HepG2 (cell line): ENCODE measurements around the gene PLCB1. TPM values are rescaled to one million over a fixed set of nuclear protein-coding genes. Genes with fewer than 3 reads are reported as not detected.

Experiments
- DZIP1 ChIP-seq: sonication (generic); formaldehyde crosslinking; IDR thresholded peaks from 2 replicates; pipeline ENCODE4 v1.5.0; 2020; ENCODE audit warnings: mild to moderate bottlenecking, missing genetic modification reagents
- FOSL2 ChIP-seq: sonication (generic); formaldehyde crosslinking; IDR thresholded peaks from 2 replicates; pipeline ENCODE4 v1.4.0; 2020; ENCODE audit warnings: missing genetic modification reagents
- KIAA2018 ChIP-seq: sonication (generic); formaldehyde crosslinking; IDR thresholded peaks from 2 replicates; pipeline ENCODE4 v1.5.0; 2020; ENCODE audit warnings: mild to moderate bottlenecking, missing genetic modification reagents, borderline replicate concordance
- LCORL ChIP-seq, 2 experiments: fragments of 450-650 bp in 1 of 2; sonication (generic) in 1 of 2; formaldehyde crosslinking in 1 of 2; IDR thresholded peaks; 2 replicates each; pipeline versions ENCODE4 v1.5.0 to v1.6.1; 2017 to 2020; ENCODE audit warnings: antibody characterized with exemption in 1 of 2, missing genetic modification reagents in 1 of 2
- MIER3 ChIP-seq: IDR thresholded peaks from 2 replicates; pipeline ENCODE4 v1.6.1; 2016; ENCODE audit warnings: missing compliant biosample characterization, borderline replicate concordance
- MXD4 ChIP-seq: IDR thresholded peaks from 2 replicates; pipeline ENCODE4 v1.6.1; 2016; ENCODE audit warnings: mild to moderate bottlenecking, missing biosample characterization, missing genetic modification reagents
- NFKBIZ ChIP-seq: IDR thresholded peaks from 2 replicates; pipeline ENCODE4 v1.6.1; 2018; ENCODE audit warnings: missing genetic modification reagents, missing compliant biosample characterization
- TCF7 ChIP-seq: sonication (generic); IDR thresholded peaks from 2 replicates; pipeline ENCODE4 v1.6.1; 2016; ENCODE audit warnings: antibody characterized with exemption, low read depth
- TP53 ChIP-seq: sonication (generic); formaldehyde crosslinking; conservative IDR thresholded peaks from 2 replicates; pipeline ENCODE4 v1.4.0; 2020; ENCODE audit warnings: missing genetic modification reagents
- TSC22D2 ChIP-seq: sonication (generic); formaldehyde crosslinking; IDR thresholded peaks from 2 replicates; pipeline ENCODE4 v1.5.1; 2020; ENCODE audit warnings: missing genetic modification reagents, mild to moderate bottlenecking, borderline replicate concordance
- ZBTB39 ChIP-seq: sonication (generic); formaldehyde crosslinking; IDR thresholded peaks from 2 replicates; pipeline ENCODE4 v1.5.0; 2020; ENCODE audit warnings: missing genetic modification reagents
- ZNF224 ChIP-seq: sonication (generic); formaldehyde crosslinking; IDR thresholded peaks from 2 replicates; pipeline ENCODE4 v1.5.0; 2020; ENCODE audit warnings: mild to moderate bottlenecking, missing genetic modification reagents
- ZNF503 ChIP-seq: sonication (generic); formaldehyde crosslinking; IDR thresholded peaks from 2 replicates; pipeline ENCODE4 v1.4.0; 2020; ENCODE audit warnings: missing genetic modification reagents
- polyA plus RNA-seq, 8 experiments: library from polyadenylated mRNA; depleted of rRNA in 3 of 8; stranded (reverse) in 7 of 8; unstranded in 1 of 8; fragments of >200 nt; fragmentation: Illumina TruSeq in 4 of 8; extraction: Trizol in 4 of 8; gene quantifications; 2 replicates each; pipeline versions ENCODE4 v1.2.1 to v1.2.3, GENCODE V29; 2011 to 2016; ENCODE audit warnings: low read depth in 4 of 8, missing spikeins in 1 of 8, mixed read lengths in 1 of 8; ENCODE audit not compliant: insufficient read depth in 1 of 8
- total RNA-seq, 5 experiments: library from RNA; depleted of rRNA; stranded (reverse); fragments of >200 nt; fragmentation: Illumina TruSeq; extraction: Trizol; gene quantifications; 2 replicates each; pipeline ENCODE4 v1.2.3, GENCODE V29; 2016; ENCODE audit warnings: low read depth in 1 of 5

PLCB1 gene
- total and polyA plus RNA-seq, 2 of the 13 experiments (the other 11 are each of a cell fraction or from before 2014, with no cell fraction given), result 42.4 to 55.9 TPM

- TF ChIP-seq ZBTB39 (peak; percentile 85), KIAA2018 (CRISPR knock-in tag) (no peak), ZNF224 (CRISPR knock-in tag) (no peak), TSC22D2 (CRISPR knock-in tag) (no peak), ZNF503 (CRISPR knock-in tag) (peak; percentile 83), TP53 (CRISPR knock-in tag) (no peak), FOSL2 (CRISPR knock-in tag) (peak; percentile 53; the same call in 1 of the 2 replicates), NFKBIZ (no peak), MIER3 (CRISPR knock-in tag) (peak; percentile 65; the same call in 1 of the 2 replicates), DZIP1 (CRISPR knock-in tag) (no peak), TCF7 (peak; percentile 69), MXD4 (no peak), LCORL (IDR thresholded peaks at IDR 0.05) (no peak), LCORL (CRISPR knock-in tag; IDR thresholded peaks at IDR 0.05) (peak; percentile 45; the same call in 1 of the 2 replicates)
Measured at GRCh38 chr20:8809107-8809953, 677.3 kb downstream of the PLCB1 start (continued).
